EH (cell line): Measurements from ENCODE around the gene TMEM164.
"Not testable (repeated sequence)": the region's sequence is repeated elsewhere in the genome, so short reads cannot be mapped to it uniquely, and the experiment has no call there.

ENCODE experiments used
- DNase-seq: peaks from one replicate; pipeline ENCODE4 v3.0.0-alpha.2; 2015; ENCODE audit warnings: low read depth

TMEM164 gene

GRCh38 chrX:110133735-110134370, 130.9 kb downstream of the TMEM164 start:
- DNase-seq, result no peak

DNA sequence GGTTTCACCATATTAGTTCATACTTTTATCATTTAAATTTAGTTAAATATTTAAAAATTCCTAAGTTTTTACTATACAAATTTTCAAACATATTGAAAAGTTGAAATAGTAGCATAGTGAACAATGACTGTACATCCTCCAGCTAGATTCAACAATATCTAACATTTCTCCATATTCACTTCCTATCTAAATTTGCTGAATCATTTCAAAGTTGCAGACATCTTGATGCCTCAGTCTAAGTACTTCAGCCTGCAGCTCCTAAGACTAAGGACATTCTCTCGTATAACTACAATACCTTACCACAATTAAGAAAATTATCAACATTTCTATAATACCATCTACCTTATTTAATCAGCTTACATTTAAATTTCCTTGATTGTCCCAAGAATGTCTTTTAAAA, 132.7 kb downstream of the TMEM164 start:
- DNase-seq, result no peak

DNA sequence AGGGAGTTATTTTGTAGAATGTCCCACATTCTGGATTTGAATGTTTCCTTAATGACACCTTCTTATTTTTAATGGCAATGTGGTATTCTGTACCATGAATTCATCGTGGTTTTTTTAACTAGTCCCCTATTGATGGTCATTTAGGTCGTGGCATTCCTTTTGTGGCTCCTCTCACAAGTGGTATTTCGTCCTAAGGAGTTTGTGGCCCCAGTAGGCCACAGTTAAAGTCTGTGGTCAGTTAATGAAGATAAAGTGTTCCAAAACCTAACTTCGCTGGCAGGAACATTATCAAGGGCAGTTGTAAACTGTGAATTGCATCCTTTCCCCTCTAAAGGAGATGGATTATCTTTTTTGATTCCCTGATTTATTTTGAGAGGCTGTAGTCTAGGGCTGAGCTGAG, 133.2 kb downstream of the TMEM164 start:
- DNase-seq, result no peak

DNA sequence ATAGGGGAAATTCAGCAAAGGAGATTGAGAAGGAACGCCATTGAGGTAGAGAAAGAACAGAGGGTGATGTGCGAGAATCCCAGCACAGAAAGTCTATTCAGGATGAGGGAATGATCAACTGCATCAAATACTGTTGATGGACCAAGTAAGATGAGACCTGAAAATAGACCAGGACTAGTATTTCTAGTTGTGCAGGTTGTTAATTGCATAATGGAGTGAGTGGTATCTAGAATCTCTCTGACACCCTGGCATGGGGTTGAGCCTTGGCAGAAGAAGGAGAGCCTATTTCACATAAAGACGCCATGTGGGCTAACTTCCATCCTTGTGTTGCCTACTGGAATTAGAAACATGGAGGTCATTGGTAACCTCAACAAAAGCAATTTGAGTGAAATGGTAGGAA, 135.6 kb downstream of the TMEM164 start:
- DNase-seq, result no peak

GRCh38 chrX:110139172-110139571, 136.3 kb downstream of the TMEM164 start:
- DNase-seq, result no peak

DNA sequence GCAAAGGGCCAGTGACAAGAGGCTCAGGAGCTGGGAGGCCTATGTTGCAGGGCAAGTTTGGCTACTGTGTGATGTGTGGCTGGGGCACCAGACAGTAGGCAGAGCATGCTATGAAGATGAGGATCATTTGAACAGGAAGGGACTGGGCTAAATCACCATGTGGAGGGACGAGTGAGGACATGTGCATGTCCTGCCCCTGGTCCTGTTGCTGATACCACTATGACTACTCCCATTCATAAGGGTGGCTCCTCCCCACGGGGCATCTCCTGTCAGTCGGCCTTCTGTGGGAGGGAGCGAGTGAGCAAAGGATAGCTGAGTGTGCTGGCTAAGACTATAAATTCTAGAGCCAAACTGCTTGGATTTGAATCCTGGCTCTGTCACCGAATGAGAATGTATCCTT, 139.2 kb downstream of the TMEM164 start:
- no peak for DNase-seq

DNA sequence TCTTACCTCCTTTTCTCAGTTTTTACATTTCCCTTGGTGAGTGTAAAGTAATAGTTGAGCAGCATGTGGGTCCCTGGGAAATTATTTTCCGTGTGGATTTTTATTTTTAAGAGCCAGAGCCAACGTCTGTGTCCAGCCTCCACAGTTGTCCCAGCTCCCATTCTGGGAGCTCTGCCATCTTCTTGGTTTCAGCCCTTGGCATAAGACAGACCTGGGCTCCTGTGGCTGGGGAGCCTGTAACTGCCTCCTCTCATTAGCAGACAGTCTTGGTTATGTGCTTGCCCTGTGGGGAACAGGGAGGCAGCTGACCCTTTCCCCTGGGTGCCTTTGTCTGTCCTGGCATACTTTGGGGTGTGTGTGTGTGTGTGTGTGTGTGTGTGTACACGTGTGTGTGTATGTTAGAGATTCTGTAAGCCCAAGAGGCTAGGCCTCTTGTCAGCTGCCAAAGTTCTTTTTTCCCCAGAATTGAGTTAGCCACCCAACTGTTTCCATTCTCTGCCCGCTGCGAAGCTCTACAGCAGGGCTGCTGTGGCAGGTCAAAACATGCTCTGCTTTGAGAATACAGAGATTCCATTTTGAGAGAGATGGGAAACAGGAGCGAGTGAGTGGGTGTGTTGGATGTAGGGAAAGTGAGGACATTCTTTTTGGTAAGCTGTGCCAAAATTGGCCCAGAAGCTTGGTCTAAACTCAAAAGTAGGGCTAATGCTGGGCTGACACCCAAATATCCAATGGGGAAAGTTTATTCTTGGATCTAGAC, 140.7 kb downstream of the TMEM164 start:
- DNase-seq, result no peak

GRCh38 chrX:110145311-110145710, 142.4 kb downstream of the TMEM164 start:
- no peak for DNase-seq

DNA sequence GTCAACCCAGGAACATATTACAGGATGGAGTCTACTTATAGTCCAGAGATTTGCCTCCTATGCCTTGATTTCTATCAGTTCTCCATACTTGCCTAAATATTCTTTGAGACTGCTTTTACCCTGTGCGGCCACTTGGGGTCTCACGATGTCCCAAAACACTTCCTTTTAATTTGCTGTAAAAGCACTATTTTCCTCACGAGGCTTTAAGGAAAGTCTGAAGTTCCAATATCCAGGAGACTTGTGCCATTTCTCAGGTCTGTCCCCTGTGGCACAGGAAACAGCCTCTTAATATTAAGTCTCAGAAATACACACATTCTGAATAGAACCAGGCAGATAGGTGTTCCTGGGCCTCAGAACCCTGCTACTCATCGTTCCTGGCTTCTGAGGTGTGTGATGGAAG, 142.9 kb downstream of the TMEM164 start:
- DNase-seq, result peak; percentile 46

DNA sequence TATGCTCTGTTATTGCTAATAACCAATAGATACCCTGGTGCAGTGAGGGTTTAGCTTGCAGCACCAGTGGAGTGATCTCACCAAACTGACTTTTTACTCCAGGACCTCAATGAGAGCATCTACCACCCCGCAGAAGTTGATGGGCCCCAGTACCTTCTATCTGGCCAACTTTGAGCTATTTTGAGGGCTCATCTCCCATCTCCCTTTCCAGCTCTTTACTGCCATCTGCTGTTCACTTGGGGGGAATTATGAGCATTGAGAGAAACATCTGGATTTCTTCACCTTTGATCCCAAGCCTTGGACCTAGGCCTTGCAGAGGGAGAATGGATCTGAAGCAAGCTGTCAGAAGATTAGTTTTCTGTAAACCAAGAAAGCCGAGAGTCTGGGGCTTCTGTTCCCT, 143.6 kb downstream of the TMEM164 start:
- peak; percentile 55 for DNase-seq

DNA sequence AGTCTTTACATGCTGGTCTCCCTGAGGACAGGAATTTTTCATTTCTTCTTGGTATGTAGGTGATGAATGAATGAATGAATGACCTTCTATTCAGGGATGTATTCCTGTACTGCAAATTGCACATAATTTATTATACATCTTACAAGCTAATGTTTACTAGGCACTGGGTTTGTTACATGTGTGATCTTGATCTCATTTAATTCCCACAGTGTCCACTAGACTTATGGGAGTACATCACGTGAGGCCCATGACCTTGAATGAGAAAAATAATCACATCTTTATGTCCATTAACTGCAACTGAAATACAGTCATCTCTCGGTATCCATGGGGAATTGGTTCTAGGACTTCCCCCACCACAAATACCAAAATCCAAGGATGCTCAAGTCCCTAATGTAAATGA, 150.3 kb downstream of the TMEM164 start:
- no peak for DNase-seq

- no peak for DNase-seq
Observed at GRCh38 chrX:110153896-110154295, 151.0 kb downstream of the TMEM164 start.

- DNase-seq, result not testable (repeated sequence)
Observed at GRCh38 chrX:110154328-110154727, 151.4 kb downstream of the TMEM164 start.

- DNase-seq, result no peak
Observed at GRCh38 chrX:110155759-110156158, 152.8 kb downstream of the TMEM164 start.

DNA sequence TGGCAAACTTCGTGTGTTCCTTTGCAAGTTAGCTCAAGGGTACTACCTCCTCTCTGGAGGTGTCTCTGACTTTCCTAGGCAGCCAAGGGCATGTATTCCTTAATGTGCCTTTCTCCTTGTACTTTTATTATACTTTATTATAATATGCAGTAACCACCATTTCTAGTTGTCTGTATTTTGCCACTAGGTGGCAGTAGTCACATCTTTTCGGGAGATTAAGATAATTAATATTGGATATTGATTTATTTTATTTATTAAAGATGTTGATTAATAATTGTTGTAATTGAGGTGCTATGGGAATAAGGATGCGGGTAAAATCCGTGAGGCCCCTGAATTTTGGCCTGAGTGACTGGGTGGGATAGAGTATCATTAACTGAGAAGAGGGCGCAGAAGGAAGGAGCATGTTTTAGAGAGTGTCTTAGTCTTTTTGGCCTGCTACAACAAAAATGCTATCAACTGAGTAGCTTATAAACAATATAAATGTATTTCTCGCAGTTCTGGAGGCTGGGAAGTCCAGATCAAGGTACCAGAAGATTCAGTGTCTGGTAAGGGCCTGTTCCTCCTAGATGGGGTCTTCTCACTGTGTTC, 153.3 kb downstream of the TMEM164 start:
- DNase-seq, result no peak

- DNase-seq, result no peak
Observed at GRCh38 chrX:110157444-110157843, 154.5 kb downstream of the TMEM164 start.

DNA sequence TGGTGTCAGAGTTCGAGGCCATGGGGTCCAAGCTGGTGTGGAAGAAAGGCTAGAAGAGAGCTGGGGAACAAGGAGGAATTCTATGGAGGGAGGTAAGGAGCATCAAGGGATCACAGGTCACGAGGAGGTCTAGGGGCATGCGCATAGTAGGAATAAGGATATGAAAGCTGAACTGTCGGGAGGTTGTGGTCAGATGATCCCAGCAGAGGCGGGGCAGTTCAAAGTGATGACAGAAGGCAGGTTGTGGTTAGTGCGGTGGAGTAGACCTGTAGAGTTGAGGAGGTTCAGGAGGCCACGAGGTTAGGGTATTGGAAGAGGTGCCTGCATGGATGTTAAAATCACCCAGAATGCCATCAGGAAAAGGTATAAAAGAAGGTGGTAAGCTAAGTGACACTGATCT, 156.3 kb downstream of the TMEM164 start:
- DNase-seq, result no peak

DNA sequence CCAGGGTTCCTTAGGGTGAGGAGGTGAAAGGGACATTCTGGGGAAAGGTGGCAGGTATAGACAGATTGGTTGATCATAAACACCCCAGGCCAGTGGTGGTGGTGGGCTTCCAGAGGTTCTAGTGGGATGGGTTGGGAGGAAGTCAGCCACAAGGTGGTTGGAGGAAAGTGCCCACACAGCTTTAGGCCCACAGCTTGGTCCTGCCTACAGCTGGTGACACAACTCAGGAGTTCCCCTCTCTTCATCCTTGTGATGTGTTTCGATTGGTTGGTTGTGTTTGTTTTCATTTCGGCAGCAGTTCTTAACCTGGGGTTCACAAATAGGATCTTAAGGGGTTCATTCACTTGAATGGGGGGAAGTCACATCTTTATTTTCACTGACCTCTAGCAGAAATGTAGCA, 157.0 kb downstream of the TMEM164 start:
- DNase-seq, result no peak

GRCh38 chrX:110161361-110161686, 158.4 kb downstream of the TMEM164 start:
- no peak for DNase-seq

DNA sequence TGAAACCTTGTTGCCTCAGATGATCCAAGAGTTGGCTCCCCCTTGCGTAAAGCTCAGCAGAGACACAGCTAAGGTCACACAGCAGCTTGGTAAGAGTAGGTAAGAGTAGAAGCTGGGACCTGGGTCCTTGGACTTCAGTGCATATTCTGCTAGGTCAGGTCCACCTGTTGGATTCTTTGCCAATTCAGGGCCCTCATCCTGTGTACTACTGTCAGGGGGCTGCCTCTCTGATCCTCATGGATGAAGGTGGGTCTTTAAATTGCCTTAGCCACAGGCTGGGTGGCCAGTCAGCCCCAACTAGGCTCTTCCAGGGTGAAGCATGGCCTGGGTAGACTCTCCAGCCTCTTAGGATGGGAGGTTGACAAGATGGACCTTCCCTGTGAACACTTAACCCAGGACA, 159.2 kb downstream of the TMEM164 start:
- DNase-seq, result no peak

- DNase-seq, result no peak
Observed at GRCh38 chrX:110162867-110163266, 160.0 kb downstream of the TMEM164 start.

DNA sequence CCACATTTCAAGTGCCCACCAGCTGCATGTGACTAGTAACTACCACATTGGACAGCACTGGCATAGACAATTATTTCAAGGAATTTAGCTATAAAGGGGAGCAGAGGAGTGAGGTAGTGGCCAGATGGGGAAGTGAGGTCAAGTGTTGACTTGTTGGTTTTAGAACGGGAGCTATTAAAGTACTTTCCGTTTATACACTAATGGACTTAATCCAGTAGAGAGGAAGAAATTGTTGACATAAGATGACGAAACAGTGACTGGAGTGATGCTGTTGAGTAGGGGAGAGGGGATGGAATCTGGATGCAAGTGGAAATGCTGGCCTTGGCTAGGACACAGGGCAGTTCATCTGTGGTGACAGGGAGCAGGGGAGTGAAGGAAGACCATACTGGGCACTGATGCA, 160.6 kb downstream of the TMEM164 start:
- DNase-seq, result peak; percentile 23

- peak; percentile 90 for DNase-seq
Observed at GRCh38 chrX:110167952-110168451, 165.1 kb downstream of the TMEM164 start.
